Left renal cortex interstitium (tissue), 4 donors: ENCODE data around the gene MAS1L. TPM values are rescaled to one million over a fixed set of nuclear protein-coding genes. Genes with fewer than 3 reads are reported as not detected.

Experiments used
- DNase-seq, 4 donors: peaks; one replicate each; pipeline ENCODE4 v3.0.0-alpha.2; 2013; ENCODE audit warnings: low read depth in 4 of 4, low spot score in 2 of 4, missing footprints in 1 of 4
- polyA plus RNA-seq, 4 donors: library from polyadenylated mRNA; unstranded; fragments of 120-200 nt; gene quantifications; one replicate each; pipeline ENCODE4 v1.2.1, GENCODE V29; 2013; ENCODE audit not compliant: insufficient read length in 4 of 4

The MAS1L gene, protein sequence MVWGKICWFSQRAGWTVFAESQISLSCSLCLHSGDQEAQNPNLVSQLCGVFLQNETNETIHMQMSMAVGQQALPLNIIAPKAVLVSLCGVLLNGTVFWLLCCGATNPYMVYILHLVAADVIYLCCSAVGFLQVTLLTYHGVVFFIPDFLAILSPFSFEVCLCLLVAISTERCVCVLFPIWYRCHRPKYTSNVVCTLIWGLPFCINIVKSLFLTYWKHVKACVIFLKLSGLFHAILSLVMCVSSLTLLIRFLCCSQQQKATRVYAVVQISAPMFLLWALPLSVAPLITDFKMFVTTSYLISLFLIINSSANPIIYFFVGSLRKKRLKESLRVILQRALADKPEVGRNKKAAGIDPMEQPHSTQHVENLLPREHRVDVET
- polyA plus RNA-seq: not detected

DNA sequence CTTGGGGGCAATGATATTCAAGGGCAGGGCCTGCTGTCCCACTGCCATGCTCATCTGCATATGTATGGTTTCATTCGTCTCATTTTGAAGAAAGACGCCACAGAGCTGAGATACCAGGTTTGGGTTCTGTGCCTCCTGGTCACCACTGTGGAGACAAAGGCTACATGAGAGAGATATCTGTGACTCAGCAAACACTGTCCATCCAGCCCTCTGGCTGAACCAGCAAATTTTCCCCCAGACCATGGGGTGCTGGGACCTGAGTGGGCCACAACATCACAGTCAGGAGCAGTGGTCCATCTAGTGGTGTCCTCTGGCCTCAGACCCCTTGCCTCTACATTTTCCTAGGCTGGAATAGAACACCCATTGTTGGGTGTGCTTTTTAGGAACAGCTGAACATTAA, at the start of gene MAS1L:
TSS of gene MAS1L (minus strand) at position 297 of the 400 bp plus-strand sequence. CDS start at position 243, 54 bp downstream.
- DNase-seq: no peak

DNA sequence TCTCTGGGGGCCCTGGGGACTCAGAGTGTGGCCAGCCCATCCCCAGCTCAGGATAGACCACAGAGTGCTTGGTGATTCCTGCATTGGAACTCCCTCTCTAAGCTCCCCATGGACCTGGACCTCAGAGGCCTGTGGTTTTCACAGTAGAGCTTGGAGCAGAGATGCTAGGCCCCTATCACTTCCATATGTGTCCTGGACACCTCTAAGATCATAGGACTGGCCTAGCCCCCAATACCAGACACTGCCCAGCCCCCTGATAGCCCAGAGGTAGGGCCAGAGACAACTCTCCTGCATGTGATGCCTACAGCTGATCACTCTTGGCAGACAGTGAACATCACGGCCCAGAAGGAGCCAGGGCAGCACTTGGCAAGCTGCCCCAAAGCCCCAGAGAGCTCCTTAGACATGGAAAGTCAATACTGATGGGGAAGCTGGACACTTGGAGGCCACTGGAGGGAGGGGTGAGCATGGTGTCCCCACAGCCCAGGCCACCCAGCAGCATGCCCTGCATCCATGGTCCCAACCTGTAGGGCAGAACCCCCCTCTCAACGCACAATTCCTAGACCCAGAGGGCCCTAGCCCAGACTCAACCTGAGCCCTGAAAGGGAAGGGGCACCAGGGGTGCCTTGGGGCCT, 44.7 kb upstream of the MAS1L start:
- DNase-seq: no peak

DNA sequence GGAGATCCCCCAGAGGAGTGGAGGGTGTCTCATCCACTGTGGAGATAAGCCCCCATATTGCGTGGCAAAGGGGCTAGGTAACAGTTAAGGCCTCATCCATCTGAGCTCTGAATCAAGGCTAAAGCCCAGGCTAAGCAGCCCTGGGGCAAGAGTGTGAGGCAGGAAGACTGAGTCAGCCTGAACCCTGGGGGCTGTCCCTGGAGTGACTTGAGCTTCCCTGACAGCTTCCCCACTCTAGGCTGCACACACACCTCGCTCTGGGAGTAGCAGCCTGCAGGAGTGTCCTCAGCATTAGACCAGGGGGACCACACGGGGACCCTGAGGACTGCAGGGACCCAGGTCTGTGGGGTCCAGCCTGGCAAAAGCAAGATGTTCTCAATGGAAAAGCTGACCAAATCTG, 43.9 kb upstream of the MAS1L start:
- DNase-seq: no peak

DNA sequence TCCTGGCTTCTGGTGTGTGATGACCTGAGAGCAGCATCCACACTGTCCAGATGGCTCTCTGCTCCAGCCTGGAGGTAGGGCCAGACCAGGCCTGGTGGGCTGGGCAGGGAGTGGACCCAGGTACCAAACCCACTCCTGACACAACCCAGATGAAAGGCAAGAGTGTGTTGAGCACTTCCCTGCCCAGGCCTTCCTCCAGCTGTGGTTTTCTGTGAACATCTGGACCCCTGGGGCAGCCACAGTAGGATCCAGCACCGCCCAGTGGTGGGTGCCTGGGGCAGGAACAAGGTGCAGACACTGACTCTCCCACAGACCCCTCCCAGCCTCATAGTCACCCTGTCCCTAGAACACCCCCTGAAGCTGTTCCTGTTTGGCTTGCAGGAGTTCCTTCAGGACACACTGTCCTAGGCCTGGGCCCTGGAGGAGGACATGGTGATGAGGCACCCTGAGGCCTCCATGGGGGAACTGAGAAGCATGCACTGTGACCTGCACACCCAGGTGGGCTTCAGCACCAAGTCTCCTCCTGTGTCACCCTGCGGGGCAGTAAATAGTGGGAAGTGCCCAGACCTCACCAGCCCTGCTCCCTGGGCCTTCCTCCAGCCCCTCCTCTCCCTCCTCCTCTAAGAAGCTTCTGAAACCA, 43.0 kb upstream of the MAS1L start:
- DNase-seq: no peak

DNA sequence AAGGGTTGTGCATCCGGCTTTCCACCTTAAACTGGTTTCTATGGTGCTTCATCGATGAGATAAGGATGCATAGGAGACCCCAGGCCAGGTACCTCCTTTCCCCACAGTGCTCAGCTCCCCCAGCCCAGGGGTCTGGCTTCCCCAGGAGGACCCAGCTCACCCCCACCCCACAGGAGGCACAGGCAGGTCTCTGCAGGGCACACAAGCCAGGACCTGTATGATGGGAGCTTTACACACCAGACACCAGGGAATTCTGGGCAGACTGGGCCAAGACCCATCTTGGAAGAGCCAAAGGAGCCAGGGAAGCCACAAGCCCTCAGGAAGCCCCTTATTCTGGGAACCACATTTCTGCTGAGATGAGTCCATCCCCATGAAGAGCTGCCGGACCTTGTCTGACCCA, 42.2 kb upstream of the MAS1L start:
- no peak for DNase-seq

DNA sequence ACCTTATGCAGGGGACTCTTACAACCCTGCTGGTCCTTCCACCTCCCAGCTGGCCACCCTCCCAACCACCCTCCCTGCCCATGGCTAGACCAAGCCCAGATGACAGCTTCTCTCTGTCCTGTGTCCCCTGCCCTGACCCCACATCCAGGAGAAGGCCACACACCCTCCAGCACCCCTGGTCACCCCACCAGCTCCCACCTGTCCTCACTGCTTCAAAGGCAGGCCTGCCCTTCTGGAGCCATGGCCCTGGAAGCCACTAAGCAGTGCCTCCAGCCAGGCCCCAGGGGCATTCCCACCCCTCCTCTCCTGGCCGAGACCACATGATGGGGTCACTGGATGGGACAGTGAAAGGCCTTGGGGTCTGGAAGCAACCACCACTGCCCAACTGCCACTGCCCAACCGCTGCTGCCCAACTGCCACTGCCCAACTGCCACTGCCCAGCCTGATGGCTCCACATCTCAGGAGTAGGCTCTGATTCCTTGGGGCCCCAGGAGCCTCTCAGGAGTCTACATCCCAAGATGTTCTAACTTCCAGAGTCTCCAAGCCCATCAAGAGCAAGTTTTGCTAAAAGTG, 41.3 kb upstream of the MAS1L start:
- no peak for DNase-seq

DNA sequence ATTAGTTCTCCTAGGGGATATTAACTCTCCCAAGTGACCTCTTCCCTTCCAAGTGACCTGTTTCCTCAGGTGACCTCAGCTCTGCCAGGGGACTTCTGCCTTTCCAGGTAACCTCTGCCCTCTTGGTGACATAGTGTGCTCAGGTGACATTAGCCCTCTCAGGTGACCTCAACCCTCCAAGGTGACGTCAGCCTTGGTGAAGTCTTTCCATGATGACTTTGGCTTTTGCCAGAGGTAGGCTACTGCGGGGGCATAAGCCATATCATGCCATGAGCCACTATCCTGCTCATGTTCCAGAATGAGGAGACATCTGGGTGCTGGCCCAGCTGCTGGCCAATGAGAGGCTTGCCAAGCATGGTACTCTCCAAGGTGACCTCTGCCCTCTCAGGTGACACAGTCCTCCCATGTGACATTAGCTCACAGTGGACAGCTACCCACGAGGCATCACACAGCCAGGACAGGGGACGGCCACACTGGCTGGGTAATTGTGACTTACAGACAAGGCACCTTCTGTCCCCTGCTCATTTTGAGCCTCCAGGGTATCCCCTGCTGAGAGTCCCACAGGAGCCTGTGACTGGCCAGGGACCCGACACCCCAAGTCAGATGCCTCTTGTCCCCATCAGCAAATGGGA, 40.7 kb upstream of the MAS1L start:
- DNase-seq: no peak

DNA sequence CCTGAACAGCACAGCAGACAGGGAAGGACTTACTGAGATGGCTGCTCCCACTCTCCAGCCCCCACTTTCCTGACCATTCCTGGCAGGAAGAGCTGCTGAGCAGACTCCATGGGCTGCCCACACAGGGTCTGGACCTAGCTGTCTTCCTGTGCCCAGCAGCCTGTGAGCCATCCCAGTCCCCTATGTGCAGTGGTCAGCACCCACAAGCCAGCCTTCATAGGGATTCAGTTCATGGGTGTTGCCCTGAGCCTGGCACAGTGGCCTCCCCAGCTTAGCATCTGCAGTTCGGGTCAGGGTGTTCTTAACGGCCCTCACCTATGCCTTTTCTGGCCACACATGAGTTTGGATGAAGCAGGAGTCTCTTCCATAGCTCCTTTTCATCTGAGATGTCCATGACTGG, 39.8 kb upstream of the MAS1L start:
- no peak for DNase-seq

DNA sequence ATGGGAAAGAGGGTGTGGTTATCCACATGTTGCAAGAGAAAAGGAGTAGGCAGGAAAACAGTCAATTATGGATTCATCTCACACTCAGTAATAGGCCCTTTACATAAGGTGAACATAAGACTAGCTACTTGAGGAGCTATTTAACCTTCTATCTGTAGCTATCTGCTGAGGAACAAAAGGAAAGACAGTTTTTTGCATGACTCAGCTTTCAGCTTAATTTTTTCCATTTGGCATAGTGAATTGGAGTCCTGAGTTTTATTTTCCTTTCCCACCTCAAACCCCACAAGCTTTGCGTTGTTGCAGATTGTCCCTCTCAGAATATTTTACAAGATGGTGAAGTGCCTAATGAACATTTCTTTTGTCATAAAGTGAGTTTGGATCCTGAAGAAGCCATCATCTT, 39.4 kb upstream of the MAS1L start:
- no peak for DNase-seq

DNA sequence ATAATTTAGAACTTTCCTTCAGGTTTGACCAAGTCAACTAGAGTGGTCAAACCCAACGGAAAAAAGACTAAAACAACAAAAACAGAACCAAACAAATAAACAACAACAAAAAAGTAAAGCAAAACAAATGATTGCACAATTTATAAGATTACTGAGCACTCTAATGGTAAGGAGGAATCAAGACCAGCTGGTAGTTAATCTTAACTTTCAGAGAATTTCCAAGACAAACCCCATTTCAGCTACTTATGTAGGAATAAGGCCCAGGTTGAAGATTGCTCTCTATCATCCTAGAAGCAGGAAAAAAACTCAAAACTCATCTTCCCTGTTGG, 37.5 kb upstream of the MAS1L start:
- no peak for DNase-seq

DNA sequence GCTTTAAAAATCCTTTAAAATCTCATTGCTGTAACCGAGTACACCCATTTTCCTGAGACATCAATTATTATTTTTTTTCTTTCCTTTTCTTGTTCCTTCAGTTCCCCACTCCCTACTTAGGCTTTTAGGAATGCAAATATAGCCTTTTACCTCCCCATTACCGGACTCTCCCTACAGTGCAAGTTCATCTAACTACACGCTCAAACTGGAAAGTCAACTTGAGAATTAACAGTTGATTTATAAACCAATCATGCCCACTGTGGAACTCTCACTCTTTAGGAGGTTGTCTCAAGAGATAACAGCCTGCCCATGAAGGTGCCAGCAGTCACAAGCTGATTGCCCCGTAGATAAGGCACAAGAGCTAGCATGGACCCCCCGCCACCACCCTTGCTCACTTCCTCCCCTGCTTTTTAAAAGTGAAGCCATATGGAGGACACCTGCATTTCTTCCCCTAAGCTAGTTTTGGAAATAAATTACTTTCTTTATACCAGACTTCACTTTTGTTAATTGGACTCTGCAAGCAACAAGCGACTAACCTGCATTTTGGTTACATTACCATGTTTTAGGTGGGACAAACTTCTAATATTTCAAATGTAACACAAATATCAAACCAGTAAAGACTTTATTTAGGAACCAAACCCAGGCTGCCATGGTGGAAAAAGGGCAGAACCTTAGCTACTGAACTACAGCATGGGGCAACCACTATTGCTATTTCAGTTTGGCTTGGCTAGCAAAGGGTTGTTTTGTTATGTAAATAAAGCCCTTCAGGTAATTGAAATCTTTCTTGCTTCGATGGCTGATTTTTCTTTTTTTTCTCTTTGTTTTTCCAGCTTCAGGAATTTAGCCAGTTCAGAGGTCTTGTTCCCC, 36.9 kb upstream of the MAS1L start:
- DNase-seq: no peak

DNA sequence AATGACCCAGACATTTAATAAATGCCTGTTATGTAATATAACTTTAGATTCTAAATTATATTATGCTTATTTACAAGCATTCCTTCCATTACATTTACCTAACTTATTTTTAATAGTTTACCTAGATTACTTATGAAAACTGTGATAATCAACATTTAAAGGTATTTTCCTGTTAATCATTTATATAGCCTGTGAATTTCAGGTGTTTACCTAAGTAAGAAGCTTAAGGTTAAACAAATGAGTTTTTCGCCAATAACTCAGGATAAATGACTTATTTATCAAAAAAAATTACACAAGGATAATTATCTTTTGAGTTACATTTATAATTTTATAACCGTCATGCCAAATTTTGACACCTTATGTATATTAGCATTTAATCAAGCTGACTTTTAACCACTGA, 36.3 kb upstream of the MAS1L start:
- DNase-seq: no peak

DNA sequence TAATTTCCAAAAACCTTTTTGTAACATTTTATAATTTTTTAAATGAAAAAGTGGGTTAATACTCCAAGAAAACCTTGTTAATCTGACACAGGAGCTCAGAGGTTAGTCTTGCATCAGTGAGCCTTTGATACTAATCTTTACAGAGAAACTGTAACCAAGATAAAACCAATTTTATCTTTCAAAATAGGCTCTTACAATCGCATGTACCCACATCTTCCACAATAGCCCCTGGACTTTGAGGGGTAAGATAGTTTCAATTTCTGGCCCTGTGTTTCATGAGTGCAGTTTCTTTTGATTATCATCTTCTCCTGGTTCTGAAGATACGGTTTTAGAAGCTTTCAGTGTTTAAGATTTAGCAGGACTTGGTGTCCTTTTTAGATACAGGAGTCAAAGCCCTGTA, 34.5 kb upstream of the MAS1L start:
- no peak for DNase-seq

DNA sequence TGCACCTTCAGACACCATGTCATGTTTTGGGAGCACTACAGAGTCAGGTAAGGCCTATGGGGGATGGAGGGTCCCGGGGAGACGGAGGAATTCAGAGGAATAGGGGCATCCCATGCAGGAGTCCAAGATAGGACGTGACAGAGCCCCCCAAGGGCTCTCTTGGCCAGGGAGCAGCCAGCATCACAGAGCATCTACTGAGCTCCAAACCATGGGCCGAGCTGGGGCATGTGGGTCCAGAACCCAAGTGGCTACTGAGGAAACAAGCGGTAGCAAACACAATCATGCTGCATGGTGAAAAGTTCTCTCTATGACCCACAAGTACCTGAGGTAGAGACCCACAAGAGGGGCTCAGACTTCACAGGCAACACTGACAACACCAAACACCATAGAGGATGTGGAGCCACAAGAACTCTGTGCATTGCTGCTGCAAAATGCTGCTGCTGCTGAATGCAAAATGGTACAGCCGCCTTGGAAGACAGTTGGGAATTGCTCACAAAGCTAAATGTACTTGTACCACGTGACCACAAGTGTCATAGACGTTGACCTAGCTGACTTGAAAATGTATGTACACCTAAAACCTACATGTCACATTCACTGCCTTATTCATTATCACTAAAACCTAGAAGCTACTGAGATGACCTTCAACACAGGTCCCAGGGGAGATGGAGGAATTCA, 33.4 kb upstream of the MAS1L start:
- no peak for DNase-seq

DNA sequence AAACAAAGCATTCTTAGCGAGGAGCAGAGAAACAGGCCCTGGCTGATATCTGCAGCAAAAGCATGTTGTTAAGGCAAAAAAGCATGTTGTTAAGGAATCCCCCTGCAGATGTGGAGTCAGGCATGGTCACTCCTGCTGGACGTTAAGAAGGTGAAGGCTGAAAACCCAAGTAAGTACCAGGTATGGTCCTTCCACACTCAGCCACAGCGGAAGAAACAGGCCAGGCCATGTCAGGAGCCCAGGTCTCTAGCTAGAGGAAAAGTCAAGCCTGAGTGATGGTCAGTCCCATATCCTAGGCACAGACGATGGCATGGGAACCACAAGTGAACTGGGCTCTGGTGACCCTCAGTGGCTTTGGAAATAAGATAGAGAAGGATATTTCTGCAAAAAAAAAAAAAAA, 32.5 kb upstream of the MAS1L start:
- DNase-seq: no peak

DNA sequence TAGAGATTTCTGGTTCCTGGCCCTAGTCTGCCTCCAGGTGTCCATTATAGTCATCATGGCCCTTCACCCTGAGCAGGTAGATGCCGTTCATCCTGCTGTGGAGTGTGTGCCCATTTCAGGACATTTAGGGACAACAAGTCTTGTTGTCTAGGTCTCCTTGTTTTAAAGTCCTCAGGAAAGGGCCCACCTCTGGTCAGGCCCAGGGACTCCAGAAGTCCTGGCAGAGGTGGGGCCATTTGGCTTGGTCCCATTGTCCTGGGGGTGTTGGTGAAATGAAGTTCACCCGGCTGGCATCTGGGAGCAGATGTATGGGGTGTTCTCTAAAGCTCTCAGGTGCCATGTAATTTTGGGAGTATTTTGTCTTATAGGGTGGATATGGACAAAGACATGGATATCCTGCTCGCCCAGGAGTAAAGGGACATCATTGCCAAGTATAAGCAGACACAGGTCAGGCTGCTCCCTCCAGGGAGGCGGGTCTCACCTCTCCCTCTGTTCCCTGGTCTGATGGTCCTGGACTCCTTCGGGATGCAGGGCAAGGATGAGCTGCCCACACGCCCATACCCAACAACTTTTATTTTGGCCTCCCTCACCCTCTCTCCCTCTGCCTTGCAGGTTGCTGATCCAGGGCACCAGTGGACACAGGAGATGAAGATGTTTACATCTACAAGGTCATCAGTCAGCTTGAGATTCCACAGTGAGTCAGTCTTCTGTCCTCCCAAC, 31.7 kb upstream of the MAS1L start:
- DNase-seq: no peak

DNA sequence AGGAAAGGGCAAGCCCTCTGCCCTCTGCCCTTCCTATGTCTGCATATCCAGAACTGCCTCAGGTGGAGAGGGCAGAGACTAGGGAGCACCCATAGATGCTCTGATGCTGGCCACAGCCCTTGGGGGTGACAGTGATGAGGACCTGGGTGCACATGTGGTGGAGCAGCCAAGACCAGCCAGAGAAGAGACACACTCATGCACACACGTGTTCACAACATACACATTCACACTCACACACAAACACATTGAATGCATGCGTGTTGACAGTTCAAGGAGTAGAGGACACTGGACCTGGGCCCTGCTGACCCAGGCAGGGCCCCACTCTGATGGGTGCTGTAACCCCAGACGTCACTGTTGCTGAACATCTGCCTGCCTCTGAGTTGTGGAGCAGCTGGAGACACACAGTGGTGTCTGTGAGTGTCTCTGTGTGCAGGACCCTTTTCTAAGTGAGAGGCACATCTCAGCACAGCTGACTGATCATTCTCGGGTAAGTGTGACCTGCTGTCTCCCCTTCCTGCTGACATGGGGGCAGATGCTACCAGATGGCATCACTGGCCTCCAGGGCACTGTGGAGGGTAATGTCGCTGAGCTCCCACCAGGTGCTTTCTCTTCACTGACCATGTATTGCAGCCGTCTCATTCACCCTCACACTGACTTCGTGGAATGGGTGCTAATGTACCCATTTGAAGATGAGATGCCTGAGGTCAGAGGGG, 30.1 kb upstream of the MAS1L start:
- DNase-seq: no peak

DNA sequence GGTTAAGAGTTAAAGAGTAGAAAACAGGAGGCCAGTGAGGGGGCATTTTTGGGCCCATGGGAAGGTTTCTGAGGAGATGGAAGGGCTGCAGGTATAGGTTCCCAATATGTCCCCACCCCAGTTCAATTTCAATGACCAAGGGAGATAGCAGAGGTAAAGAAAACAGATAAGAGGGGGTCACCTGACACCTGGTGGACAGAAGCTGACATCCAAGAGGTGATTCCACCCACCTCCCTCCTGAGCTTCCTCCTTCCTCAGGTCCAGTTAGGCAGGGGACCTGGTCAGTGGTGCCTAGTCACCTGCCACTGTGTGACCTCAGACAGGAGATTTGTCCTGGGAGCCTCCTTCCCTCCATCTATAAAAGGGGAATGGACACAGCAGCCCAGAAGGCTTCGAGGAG, 29.5 kb upstream of the MAS1L start:
- no peak for DNase-seq
